HG03039 (cell line): ENCODE measurements around the gene ITFG1.
"Not testable (repeated sequence)": the region's sequence is repeated elsewhere in the genome, so short reads cannot be mapped to it uniquely, and the experiment has no call there.

ENCODE experiments used
- ATAC-seq: cut with Tn5 transposase; IDR thresholded peaks from one replicate; pipeline ENCODE4 v1.9.1; 2021; ENCODE audit warnings: mild to moderate bottlenecking, moderate library complexity; ENCODE audit not compliant: unreplicated experiment

Gene ITFG1

DNA sequence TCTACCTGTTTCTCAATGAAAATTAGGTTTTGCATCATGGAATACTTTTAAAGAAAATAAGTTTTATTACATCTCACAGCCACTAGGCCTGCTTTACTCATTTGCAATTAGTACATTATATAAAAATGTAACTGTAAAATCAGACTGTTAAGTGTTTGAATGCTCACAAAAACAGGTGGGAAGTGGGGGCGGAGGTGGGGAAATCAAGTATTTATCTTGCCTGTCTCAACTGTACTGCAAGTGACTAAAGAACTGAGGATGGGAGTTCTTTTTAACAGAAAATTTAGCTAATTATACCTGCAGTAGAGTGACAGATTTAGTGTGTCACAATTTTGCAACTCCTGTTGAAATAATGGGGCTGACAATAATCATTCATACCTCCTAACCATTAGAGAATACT, 34.1 kb downstream of the ITFG1 start:
- ATAC-seq: no peak

GRCh38 chr16:47424846-47425245, 36.0 kb downstream of the ITFG1 start:
- no peak for ATAC-seq

DNA sequence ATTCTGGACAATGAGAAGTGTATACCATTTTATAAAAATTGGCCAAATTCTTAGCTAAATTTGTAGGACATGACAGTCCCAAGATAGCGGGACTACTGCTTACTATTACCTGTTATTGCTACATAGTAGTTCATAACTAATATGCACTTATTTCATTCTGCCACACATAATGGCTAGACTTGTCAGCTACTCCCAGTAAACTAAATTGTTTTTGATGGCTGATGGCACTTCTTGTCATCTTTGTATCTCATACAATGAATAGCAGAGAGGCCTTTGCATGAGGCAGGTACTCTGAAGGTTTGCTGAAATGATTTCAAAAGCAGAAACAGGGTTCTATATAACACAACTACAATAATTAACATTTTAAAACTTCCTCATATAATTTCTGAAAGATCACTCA, 44.0 kb downstream of the ITFG1 start:
- no peak for ATAC-seq

DNA sequence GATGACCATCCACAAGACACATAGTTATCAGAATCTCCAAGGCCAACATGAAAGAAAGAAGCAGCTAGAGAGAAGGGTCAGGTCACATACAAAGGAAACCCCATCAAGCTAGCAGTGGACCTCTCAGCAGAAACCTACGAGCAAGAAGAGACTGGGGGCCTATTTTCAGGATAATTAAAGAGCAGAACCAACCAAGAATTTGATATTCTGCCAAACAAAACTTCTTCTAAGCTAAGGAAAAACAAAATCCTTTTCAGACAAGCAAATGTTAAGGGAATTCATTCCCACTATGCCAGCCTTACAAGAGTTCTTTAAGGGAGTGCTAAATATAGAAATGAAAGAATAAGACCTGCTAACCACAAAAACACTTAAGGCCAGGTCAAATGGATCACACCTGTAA, 47.8 kb downstream of the ITFG1 start:
- no peak for ATAC-seq

DNA sequence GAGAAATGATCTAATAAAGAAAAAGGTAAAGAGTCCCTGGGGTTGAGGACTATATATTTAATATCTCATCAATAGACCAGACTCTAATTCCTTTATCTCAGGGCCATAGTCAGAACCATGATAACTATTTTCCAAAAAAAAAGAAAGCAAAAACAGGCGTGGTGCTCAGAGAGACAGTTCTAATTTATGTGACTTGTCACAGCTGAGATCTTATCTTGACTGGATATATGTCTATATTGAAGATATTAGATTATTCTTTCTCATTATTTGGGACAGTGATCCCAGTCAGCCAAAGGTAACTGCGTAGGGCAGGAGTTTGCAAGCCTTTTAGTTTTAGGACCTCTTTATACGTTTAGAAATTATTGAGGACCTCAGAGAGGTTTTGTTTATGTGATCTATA, 52.4 kb downstream of the ITFG1 start:
- no peak for ATAC-seq

DNA sequence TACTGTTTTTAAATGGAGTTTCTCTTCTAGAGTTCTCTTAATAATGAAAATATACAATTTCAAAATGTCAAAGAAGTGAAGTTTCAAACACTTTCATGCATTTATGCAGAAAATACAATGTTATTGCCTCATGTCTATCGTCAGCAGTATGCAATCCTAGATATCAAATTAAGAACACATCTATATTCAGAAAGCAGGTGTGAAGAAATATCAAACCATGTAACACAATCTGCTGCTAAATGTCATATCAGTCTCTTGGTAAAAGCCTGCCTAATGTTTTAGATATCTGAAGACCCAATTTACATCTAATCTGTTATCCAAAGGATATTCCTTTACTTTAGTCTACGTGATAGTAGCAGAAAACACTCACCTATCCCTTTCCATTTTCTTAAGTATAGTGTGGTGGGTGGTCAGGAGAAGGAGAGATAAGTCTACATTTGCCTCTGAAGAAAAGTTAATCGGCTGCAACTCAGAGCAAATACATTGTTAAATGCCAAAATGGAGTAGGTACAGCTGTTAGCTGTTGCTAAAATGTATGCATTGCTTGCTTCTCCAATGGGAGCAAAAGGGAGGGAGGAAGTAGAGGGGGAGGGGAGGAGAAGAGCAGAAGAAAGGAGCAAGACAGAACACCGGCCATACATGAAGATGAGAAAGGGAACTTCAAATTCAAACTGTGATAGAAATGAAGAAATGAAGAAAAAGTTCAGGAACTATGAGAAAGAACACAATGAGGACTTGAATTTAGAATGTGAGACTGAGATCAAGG, 64.9 kb downstream of the ITFG1 start:
- no peak for ATAC-seq

DNA sequence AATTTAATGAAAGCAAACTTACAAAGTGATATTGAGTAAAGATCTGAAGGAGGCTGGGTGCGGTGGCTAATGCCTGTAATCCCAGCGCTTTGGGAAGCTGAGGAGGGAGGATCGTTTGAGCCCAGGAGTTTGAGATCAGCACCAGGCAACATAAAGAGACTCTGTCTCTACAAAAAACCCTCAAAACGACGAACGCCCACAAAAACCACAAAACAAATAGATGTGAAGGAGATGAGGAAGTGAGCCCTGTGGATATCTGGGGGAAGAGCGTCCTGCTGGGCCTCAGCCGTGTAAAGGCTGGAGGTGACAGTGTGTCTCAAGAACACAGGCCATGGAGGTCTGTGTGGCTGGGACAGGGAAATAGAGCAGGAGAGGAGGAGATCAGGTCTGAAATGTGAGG, 68.8 kb downstream of the ITFG1 start:
- peak; percentile 84 for ATAC-seq

- no peak for ATAC-seq
Observed at GRCh38 chr16:47388705-47389104, 72.2 kb downstream of the ITFG1 start.

- ATAC-seq: no peak
Observed at GRCh38 chr16:47387026-47387734, 73.7 kb downstream of the ITFG1 start.

- no peak for ATAC-seq
Observed at GRCh38 chr16:47386201-47386718, 74.6 kb downstream of the ITFG1 start.

- no peak for ATAC-seq
Observed at GRCh38 chr16:47382362-47382761, 78.5 kb downstream of the ITFG1 start.

DNA sequence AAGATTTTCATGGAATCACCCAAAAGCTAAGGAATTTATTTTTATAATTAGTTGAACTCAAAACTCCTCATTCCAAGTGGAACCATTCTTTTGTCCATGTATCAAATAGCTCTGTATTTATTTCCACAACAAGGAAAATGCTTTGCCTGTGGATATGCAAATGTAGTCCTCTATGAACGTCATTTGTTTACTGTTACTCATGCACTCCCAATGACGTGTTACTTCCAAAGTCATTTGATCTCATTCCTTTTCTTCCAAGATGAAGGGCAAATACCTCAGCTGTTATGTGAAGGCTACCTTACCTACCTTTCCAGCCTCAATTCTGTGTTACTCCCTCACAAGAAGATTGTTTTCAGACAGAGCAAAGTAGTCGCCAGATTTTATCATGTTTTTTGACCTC, 83.7 kb downstream of the ITFG1 start:
- no peak for ATAC-seq

- ATAC-seq: no peak
Observed at GRCh38 chr16:47375423-47375822, 85.4 kb downstream of the ITFG1 start.

DNA sequence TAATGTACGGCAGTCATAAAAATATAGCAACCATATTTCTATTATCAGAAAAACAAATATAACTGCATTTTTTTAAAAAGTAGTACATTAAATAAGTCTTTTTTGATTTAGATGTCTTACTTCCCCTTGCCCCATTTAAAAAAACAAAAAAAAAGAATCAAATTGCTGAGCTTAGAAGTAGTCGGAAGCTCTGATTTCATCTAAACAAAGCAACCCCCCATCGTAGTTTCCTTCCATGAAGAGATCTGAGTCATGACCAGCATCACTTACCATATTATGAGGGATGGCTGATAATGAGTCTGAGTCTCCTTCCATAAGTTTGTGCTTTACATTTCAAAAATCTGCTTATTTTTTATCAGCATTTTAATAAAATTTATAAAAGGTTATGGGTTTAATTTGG, 86.2 kb downstream of the ITFG1 start:
- no peak for ATAC-seq

- no peak for ATAC-seq
Observed at GRCh38 chr16:47371271-47372014, 89.4 kb downstream of the ITFG1 start.

- ATAC-seq: no peak
Observed at GRCh38 chr16:47370536-47370935, 90.3 kb downstream of the ITFG1 start.

GRCh38 chr16:47366228-47366627, 94.6 kb downstream of the ITFG1 start:
- no peak for ATAC-seq

GRCh38 chr16:47363761-47364160, 97.1 kb downstream of the ITFG1 start:
- no peak for ATAC-seq

GRCh38 chr16:47359478-47359877, 101.4 kb downstream of the ITFG1 start:
- no peak for ATAC-seq

DNA sequence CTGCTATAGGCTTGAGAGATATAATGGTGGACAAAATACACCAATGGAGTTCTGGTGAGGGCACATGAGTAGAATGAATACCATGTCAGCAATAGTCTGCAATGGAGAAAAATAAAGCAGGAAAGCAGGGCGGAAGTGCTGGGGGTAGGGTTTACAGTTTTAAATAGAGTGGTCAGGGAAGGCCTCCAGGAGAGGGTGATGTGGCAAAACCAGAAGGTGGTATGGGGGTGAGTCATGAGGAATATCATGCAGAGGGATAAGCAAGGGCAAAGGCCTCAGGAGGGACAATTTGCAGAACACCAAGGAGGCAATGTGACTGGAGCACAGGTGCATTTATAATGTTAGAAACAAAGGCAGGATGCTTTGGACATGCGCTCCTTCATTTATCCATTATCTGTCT, 102.0 kb downstream of the ITFG1 start:
- no peak for ATAC-seq

DNA sequence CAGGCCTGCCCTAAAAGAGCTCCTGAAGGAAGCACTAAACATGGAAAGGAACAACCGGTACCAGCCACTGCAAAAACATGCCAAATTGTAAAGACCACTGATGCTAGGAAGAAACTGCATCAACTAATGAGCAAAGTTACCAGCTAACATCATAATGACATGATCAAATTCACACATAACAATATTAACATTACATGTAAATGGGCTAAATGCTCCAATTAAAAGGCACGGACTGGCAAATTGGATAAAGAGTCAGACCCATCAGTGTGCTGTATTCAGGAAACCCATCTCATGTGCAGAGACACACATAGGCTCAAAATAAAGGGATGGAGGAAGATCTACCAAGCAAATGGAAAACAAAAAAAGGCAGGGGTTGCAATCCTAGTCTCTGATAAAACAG, 111.8 kb downstream of the ITFG1 start:
- not testable (repeated sequence) for ATAC-seq
